Stimulated activated CD8-positive, alpha-beta memory T cell treated with anti-CD3 and anti-CD28 coated beads, Interleukin-12 subunit alpha, Interleukin-12 subunit beta, amount 100 ng/mL, for 4 hours (primary cell): ENCODE data around the gene SLC19A1.
"Not testable (repeated sequence)": the region's sequence is repeated elsewhere in the genome, so short reads cannot be mapped to it uniquely, and the experiment has no call there.

Experiments
- DNase-seq: peaks from one replicate; pipeline ENCODE4 v3.0.0-alpha.2; 2020; ENCODE audit warnings: low read depth

SLC19A1 gene

DNA sequence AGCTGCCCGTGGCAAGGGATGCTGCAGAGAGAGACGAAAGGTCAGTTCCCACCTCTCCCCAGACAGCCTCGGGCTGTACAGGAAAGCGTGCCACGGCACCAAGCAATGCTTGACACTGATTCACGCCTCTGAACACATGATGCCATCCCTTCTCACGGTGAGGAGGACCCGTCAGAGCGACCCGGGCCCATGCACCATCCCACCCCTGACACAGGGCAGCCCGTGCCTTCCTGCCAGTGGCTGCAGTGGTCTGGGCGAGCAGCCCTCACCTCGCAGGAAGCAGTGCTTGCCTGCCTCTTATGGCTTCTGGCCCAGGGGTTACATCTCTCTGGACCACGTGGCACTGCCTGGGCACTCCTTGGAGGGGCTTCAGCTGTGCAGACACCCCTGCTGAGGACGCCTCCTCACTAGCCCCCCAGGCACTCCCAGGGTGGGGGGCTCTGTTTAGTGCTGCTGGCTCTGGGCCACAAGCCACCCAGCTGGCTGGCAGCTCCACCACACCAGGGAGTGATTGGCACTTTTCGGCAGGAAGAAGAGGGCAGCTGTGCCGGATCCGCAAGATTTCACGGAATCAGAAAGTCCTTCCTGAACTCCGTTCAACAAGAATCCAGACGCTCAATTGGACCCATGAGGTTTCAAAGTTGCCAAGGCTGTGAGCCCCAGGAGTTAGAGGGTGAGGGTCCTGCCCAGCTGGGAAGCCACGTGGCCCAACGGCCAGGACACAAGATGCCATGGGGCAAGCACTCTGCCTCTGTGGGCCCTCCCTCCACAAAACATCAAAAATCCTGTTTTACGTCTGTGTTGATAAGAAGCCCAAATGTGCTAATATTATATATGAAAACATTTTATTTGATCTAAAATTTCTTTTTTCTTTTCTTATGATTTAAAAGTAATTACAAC lies 34.8 kb upstream of the SLC19A1 start:
- no peak for DNase-seq

DNA sequence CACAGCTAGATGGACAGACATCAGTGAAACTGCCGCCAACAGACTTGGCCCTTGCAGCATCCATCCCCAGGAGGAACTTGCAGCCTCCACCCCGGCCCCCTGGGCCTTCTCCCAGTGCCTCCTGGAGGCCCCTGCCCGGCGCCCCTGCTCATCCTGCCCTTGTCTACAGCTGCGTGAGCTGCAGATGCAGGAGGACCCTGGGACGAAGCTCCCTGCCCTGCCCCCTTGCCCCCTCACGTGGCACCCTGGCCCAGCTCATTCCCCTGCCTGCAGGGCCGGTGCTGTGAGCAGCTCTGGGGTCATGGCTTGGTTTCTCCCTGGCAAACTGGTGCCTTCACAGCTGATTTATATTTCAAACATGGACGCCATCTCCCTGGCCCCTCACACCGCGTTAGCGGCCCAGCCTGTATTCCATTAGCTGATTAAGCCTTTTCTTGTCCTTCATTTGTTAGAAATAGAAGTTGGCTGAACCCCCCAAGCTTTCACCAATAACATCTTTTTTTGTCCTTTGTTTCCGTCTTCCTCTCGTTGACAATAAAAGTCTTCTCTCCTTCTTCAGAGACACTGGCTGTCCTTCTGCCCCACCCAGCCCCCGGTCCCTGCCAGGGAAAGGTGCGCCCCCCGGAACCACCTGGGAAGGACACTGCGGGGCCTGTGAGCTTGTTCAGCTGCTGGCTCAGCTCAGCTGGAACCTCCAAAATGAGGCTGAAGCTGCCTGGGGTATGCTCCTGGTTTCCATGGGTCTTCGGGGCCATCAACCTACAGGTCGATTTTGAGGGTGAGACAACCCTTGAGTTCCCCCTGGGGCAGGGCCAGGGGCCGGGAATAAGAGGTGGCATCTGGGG lies 34.0 kb upstream of the SLC19A1 start:
- no peak for DNase-seq

DNA sequence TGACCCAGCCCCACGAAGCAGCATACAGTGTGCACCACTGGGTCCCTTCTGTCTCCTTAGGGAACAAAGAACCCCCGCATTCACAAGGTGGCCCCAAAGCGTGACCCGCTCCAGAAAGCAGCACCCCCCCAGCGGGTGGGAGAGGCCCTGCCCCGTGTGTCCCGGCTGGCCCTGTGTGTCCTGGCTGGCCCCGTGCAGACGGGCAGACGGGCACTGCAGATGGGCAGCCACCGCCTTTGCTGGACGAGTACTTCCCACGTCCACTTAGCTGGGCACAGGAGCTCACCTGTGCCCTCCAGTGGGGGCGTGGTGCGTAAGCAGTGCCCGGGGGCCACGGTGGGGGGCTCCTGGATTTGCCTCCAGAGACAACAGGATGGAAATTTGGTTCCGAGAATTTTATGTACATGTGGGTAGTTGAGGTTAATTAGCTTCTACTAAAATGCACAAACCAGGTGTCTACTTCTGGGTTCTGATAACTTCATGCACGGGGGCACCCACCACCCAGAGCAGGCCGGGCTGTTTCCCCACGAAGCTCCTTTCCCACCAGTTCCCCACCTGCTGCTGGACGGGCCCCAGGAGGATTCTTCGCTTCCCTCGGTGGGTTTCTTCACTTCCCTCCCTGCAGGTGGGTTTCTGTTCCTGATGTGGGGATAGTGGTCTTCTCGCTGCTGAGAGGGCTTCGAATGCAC lies 33.2 kb upstream of the SLC19A1 start:
- DNase-seq: no peak

DNA sequence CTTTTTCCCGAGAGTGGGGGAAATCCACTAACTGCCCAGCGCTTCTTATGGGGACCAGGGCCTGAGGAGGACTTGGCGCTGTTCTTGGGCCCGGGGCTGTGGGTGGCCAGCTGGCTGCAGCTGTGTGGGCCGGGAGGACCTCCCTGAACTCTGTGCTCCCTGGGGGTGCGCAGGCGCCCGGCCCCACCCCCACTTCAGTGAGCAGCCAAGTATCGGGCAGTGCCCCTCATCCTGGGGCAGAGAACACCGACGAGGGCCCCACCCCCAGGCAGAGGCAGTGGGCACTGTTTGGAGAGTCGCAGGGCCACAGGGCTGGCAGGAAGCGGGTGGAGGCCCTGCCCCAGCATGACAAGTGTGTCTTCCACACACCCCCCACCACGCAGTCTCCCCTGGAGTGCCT lies 32.5 kb upstream of the SLC19A1 start:
- DNase-seq: no peak

DNA sequence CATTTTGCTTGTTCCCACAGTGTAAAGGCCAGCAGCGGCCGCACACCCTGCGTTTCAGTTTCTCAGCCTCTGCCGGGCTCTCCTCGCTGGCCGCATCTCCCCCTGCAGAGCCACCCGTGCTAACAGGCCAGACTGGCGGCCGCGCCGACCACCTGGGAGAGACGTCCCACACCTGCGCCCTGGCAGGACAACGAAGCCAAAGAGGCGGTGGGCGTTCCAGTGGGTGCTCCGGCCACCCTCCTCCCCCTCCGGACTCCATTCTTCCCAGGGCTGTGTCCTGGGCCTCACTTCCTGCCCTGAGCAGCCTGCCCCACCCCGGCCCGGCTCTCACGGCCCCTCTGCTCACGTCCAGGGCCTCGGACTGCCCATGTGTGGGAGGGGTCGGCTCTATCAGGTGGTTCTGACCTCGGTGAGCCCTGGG lies 31.9 kb upstream of the SLC19A1 start:
- no peak for DNase-seq

DNA sequence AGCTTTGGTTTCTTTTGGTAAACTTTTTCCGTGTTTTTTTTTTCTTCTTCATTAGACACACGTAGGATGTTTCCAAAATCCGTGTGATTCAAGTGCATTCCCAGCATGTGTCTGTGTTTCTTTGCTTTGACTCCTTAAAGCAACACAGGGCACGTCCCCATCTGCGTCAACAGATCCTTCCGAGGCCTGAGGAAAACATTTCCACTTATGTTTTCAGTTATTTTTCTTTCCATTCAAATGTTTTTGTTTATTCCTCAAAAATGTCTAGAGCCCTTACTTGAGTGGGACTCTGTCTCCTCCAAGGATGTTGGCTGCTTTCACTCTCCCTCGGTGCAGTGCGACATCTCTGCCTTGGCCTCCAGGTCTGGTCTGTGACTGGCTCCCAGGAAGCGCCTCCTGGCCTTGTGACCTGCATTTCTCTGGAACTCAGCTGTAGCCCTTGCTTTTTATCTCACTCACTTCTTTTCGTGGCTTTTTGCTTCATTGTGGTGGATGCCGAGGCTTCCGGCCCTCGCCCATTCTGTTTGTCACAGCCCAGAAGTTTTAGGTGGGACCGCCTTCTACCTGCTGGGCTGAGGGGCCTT lies 31.3 kb upstream of the SLC19A1 start:
- DNase-seq: no peak

DNA sequence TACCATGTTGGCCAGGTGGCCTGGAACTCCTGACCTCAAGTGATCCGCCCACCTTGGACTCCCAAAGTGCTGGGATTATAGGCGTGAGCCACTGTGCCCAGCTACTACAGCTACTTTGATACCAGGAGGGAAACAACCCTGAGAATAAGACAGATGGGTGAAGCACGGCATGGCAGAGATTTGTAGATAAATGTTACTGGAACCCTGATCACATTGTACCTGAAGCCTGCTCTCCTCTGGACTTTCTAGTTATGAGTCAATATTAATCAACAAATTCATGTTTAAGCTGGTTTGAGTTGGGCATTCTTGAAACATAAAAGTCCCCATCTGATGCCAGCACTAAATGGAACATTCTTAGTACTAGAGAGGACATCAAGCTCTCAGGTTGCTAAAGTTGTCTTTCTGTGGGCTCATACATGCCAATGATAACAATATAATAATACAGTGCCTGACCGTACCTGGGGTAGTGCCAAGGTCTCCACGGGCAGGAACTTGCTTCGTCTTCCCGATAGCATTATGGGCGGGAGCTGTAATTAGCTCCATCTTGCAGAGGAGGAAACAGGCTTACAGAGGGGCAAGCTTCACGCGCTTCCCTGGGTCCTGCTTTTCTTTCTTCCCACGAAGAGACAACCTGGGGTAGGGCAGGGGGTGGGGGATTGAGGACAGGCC lies 30.7 kb upstream of the SLC19A1 start:
- DNase-seq: no peak

DNA sequence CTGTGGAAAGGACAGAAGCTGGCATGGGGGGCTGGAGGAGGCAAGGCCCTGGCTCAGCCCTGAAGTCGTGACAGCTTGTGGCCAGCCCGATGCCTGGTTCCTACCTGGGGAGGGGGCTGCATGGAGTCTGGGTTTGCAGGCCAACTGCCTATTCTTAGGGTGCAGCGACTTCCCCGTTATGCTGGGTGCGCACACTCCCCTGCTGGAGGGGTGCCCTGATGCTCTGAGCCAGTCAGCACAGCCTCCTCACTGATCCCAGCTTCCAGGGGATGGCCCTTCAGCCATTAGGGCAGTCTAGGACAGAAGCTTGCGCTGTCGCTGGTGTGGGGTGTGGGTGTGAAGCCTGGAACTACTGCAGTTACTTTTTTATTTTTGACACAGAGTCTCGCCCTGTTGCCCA lies 30.0 kb upstream of the SLC19A1 start:
- DNase-seq: no peak

DNA sequence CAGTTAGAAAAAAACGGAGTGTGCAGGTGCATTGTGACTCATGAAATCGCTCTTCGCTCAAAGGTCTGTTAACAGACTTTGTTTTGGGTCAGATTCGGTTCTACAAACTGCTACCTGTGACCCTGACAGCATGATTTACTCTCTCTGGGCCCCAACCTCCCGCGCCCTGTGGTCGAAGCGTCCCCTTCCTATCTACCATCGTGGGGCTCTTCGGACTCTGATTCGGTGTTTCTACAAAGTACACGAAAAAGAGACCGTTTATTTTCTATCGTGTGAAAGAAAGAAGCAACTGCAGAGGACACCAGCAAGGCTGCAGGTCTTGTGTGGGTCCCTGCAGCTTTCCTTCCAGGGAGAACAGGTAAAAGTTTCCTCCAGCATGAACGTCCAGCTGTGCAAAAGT lies 29.4 kb upstream of the SLC19A1 start:
- DNase-seq: no peak

DNA sequence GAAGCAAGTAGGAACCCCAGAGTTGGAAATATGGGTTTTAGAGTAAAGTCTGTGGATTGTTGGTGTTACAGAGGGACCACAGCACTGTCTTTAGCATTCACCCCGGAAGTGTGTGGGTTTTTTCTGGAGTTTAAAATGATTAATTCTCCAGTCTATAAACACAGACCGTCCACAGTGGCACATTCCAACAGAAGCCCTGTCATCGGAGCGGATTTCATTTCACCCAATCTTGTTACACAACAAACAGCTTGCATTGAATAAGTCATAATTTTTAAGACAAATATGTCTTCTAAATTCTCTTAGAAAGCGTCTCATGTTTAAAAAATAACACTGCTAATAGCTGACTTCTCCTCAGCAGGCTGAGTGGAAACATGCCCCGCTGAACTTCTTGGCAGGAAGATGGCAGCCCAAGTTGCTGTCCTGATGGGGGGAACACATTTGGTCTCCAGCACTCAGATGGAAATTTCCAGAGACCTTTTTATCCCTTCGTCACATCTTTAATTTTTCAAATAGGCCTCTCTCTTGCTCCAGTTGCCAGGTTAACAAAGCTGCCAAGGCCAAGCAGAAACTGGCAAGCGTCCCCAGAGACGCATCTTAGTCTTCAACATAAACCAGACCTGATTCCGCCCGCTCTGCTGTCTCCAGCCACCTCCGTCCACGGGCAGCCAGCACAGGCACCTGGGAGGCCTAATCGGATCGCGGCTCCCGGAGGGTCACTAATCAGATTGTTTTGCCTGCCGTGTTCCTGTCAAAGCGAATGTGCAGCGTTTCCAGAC lies 28.8 kb upstream of the SLC19A1 start:
- no peak for DNase-seq

DNA sequence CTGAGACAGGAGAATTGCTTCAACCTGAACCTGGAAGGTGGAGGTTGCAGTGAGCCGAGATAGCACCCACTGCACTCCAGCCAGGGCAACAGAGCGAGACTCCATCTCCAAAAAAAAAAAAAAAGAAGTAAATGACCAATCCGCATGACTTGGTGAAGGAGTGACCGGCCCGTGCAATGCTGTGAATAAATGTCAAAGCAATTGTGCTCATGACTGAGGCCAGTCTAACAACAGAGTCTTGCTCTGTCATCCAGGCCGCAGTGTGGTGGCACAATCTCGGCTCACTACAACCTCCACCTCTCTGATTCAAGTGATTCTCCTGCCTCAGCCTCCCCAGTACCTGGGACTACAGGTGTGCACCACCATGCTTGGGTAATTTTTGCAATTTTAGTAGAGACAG lies 27.8 kb upstream of the SLC19A1 start:
- no peak for DNase-seq

DNA sequence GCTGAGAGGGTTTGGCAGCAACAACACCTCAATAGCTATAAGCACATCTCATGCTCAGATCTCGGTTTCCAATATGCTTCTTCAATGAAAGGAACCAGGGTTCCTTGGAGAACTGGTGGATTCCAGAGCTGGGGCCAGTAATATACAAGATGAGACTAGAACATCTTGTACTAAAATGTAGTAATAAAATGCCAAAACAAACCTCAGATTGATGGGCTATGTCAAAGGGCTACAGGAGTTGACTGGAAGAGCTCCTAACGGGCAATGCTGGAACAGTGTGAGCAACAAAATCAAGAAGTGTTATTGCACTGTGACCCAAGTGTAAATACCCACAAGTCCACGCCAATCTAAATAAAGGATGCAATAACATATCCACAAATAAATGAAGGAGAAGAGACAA lies 26.1 kb upstream of the SLC19A1 start:
- no peak for DNase-seq

DNA sequence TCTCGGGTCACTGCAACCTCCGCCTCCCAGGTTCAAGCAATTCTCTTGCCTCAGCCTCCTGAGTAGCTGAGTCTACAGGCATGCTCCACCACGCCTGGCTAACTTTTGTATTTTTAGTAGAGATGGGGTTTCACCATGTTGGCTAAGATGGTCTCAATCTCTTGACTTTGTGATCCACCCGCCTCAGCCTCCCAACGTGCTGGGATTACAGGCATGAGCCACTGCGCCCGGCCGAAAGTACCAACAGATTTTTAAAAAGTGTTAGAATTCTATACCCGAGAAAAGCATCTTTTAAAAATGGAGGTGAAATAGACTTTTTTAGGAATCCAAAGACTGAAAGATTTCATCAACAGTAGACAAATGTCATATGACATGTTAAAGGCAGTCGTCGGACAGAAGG lies 21.9 kb upstream of the SLC19A1 start:
- not testable (repeated sequence) for DNase-seq

DNA sequence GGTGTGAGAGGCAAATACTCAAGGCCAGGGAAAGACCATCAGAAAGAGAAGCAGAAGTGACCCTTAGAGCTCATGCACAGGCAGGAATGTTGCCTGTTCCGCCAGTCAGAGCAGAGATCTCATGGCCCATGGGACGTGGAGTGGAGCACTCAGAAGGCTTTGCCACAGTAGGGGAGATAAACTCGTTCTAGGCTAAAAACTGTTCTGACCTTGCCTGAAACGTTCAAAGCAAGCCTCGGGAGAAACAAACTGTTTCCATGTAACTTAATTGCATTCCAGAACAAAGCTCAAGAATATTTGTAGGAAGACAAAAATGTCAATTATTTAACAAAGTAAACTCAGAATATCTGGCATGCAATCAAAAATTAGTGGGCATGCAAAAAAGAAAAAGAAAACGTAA lies 20.7 kb upstream of the SLC19A1 start:
- DNase-seq: no peak

DNA sequence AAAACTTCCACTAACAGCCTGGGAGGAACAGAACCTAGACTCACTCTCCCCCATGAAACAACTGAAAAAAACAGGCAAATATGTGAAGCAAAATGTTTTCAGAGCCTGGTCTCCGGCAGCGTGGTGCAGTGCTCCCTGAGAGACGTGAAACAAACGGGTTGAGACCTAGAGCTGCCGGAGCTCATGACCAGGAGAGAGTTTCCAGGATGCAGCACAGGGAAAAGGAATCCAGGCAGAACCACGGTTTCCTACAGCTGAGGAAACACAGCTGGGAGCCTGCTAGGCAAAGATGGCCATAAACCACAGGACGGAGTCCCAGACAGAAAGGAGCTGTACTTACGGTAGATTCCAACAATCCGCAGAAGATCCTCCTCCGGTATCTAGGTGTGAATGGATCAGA lies 20.2 kb upstream of the SLC19A1 start:
- DNase-seq: no peak

DNA sequence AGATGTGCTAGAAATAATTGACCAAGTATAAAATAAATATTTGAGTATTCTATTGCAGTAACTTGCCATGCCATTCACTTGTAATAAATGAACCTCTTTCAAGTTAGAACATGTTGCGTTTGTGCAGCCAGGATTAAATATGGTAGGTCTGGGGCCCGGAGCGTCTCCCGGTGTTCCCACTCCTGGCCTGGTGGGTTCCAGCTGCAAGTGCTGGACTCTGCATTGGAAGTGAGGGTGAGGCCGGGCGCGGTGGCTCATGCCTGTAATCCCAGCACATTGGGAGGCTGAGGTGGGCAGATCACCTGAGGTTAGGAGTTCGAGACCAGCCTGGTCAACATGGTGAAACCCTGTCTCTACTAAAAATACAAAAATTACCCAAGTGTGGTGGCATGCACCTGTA lies 19.0 kb upstream of the SLC19A1 start:
- not testable (repeated sequence) for DNase-seq

DNA sequence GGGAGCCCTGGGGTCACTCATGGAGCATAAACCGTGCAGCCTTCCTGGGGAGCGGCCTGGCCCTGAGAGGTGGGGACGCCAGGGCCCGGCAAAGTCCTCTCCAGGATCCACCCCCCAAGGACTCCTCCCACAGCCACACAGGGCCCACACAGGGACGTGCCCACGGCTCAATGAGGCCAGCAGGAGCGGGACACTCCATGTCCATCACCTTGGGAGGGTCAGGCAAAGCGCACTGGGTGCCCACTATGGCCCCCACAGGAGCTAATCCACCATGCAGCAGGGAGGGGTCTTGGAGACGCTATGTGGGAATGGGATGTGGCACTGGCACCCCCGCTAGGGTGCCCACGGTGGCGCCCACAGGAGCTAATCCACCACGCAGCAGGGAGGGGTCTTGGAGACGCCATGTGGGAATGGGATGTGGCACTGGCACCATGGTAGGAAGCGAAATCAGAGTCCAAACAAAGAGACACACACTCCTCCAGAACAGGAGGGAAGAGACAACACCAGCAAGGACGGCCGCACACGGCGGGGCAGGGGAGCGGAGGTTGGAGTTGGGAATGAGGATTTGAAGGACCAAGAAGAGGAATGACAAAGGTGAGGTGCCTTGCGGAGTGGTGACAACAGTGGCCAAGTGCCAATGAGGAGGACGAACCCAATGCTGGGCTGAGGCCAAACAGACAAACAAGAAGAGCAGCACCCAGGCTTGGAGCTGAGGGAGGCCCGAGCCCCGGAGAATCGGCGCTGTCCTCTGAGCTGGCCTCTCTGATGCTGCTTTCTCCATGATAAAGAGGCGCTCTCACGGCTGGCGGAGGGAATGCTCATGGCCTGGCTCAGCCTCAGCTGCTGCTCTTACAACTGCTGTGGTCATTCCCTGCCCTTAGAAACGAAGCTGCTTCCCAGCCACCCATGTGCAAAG lies 18.1 kb upstream of the SLC19A1 start:
- no peak for DNase-seq

DNA sequence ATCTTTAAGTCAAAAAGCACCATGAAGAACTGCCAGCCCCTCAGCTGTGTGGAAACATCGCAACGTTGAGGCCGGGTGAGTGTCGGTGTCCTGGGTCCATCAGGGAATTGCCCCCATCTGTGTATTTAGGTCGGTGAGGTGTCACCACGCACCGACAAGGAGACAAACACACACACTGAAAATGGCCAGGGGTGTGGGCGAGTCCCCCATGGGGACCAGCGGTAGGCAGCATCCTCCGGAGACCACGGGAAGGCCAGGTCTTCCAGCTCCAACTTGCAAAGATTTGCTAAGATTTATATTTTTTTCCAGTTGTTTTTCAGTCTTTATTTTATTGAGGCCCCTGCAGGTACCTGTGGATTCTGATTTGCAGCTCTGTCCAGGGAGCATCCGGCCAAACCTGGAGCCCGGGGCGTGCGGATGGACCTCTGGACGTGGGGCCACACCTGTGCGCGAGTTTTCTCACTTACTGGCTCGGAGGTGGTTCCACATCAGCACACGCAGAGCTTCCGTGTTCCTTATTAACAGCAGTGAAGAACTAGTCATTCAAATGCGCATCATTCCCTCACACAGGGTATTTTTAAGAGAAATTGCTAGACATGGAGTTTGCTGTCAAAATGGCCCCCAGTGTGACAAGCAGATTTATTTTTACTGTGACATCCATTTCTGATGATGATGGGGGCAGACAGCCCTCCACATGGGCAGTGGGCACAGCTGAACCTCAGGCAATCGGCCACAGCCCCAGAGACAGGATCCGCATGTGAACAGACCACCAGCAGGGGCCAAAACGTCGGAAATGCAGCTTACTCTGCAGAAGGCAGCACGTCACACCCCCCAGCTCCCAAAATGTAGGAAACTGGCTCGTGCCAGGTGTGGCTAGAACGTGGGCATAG lies 17.2 kb upstream of the SLC19A1 start:
- no peak for DNase-seq
